HuH-7.5 (cell line): ENCODE results near the gene C5orf24.
"Not testable (repeated sequence)": the region's sequence is repeated elsewhere in the genome, so short reads cannot be mapped to it uniquely, and the experiment has no call there.

ENCODE experiments used
- DNase-seq: peaks from one replicate; pipeline ENCODE4 v3.0.0; 2011; ENCODE audit warnings: low spot score

Gene C5orf24

DNA sequence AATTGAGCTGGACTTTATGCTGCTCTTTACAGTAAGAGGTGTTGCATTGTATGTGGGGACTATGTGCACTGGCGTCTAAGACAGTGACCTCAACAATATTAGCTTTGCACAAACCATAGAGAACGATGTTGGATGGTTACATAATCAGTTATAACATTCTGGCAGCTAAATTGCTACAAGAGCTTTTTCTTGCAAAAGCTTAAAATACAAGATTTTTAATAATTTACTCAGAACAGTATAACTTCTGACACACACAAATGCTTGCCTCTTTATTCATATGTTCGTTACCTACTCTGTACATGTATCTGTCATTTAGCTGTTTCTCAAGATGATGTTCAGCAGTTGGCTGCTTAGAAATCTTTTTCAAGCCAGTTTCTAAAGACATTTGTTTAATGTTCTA lies 11.6 kb downstream of the C5orf24 start:
- no peak for DNase-seq

DNA sequence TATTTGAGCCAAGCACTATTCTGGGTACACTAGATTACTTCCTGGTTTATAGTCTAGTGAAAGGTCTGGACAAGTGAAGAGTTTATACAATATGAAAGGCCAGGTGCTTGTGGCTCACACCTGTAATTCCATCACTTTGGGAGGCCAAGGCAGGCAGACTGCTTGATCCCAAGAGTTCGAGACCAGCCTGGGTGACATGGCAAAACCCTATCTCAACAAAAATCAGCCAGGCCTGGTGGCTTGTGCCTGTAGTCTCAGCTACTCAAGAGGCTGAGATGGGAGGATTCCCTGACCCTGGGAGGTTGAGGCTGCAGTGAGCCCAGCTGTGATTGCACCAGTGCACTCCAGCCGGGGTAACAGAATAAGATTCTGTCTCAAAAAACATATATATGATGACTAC lies 18.9 kb downstream of the C5orf24 start:
- no peak for DNase-seq

DNA sequence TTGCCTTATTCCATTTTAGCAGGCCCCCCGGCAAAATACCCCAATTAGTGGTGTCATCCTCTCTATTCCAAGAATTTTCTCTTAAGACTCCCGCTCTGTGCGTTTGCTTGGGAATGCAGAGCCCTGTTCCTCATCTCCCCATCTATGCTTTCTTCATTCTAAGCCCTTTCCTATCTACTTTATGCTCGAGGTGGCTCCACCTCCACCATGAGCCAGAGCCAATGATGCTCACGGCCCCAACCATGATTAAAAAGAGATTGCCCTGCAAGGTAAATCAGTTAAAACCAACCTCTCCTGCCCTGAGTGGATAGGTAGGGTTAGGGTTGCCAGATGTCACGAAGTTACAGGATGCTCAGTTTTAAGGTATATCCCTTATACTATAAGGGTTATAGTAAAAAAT lies 27.7 kb downstream of the C5orf24 start:
- no peak for DNase-seq

DNA sequence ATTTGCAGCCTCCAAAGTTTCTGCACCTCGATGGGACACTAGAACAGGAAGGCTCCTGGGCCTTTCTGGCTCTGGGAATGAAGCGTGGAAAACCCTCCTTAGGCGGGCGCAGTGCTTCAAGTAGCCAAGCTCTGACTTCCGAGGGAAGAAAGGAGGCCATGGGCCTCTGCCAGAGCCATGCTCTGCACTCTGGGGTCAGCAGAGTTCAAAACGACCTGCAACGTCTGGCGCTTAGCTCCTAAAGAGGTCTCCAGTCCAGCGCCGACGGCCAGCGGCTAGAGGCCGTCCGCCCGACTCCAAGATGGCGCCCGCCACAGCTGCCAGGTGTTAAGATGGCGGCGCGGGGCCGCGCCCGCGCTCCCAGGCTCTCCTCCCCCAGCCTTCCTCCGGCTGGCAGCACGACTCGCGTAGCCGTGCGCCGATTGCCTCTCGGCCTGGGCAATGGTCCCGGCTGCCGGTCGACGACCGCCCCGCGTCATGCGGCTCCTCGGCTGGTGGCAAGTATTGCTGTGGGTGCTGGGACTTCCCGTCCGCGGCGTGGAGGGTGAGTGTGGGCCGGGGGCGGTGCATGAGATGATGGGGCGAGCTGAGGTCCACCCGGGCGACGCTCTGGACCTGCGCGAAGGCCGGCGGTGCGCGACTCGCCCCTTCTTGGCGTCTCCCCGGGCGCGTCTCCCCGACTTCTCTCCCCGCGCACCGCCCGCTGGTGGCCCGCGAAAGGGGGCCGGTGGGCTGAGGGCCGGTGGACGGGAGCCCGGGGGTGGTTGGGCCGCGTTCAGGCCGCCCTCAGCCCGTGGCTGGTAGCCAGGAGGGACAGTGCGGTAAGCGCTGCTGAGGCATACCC lies 28.4 kb downstream of the C5orf24 start, which contains the start of gene TXNDC15:
TXNDC15 (plus strand) TSS at position 385 of the 844 bp plus-strand sequence; CDS start at position 442, 57 bp downstream.
- peak; percentile 68 for DNase-seq

DNA sequence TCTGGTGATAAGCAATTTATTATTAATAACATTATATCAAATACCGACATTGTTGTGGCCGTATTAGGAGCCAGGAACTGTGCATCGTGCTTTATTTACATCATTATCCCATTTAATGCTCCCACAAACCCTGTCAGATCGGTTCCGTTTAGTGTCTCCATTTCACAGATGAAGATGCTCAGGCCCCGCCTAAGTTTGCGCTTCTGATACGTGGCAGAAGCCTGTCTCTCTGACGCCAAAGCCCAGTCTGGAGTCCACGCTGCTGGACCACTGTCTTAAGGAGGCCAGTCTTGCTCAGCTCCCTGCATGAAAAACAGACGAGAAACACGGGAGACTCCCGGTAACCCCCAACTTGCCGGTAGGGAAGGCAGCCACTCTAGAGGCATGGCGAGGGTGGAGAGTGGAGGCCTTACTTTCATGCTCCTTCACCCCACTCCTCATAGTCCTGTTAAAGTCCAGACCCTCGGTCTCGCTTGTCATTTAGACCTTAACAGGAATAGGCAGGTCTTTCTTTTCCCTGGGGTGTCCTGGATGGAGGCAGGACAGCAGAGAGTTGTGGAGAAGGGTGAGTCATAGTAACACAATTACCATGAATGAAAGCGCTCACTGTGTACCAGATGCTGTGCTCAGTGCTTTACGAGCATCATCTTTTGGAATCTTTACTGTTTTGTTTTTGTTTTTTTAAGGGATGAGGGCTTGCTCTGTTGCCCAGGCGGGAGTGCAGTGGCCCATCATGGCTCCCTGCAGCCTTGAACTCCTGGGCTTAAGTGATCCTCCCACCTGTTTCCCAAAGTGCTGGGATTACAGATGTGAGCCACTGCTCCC lies 29.3 kb downstream of the C5orf24 start:
- DNase-seq: peak; percentile 17

DNA sequence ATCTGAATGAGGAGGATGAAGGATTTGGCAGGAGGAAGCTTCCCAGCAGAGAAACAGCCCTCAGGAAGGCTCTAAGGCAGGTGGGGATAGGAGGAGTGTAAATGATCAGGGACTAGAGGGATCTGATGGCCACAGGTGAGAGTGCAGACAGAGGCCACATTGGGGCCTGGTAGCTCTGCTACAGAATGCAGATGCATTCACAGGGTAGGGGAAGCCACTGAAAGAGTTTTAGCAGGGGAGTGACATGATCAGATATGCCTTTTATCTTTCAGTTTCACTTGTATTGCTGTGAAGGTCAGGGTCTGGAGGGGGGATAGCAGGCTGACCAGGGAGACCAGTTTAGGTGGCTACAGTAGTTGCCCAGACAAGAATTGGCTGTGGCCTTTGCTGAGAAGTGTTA lies 31.4 kb downstream of the C5orf24 start:
- DNase-seq: no peak

DNA sequence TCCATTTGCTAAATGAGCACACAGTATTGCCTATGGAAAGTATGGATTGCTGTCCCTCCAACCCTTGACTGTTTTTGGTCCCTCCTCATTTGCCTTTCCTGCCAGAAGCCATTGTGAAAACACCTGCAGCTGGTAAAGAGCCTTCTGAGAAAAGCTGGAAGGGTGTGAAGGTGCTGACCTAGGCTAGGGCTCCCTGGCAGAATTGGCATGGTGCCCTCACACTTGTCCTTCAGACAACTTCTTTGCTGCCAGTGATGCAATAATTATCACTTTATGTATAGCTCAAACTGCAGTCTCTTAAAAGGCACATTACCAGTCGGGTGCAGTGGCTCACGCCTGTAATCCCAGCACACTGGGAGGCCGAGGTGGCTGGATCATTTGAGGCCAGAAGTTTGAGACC lies 32.6 kb downstream of the C5orf24 start:
- DNase-seq: no peak

DNA sequence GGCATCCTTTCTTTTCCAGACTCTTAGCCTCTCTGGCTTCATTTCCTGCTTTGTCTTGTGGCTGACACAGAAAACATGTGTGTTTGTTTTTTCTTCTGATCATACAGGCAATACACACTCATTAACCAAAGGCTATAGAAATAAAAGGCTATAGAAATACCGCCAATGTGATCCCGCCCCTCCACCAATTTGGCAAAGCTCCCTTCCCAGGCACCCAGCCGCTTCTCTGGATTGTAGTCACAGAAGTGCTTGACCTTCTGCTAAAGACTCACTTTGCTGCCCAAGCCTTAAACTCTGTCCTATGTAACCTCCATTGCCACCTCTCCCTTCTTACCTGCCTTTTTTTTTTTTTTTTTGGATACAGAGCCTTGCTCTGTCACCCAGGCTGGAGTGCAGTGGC lies 33.7 kb downstream of the C5orf24 start:
- no peak for DNase-seq

DNA sequence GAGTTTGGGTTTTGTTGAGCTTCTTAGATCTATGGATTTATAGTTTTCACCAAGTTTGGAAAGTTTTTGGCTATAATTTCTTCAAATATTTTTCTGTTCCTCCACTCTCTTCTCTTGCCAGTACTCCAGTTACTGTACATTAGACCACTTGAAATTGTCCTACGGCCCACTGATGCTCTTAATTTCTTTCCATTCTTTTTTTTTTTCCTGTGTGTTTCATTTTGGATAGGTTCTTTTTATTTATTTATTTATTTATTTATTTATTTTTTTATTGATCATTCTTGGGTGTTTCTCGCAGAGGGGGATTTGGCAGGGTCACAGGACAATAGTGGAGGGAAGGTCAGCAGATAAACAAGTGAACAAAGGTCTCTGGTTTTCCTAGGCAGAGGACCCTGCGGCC lies 35.2 kb downstream of the C5orf24 start:
- not testable (repeated sequence) for DNase-seq

DNA sequence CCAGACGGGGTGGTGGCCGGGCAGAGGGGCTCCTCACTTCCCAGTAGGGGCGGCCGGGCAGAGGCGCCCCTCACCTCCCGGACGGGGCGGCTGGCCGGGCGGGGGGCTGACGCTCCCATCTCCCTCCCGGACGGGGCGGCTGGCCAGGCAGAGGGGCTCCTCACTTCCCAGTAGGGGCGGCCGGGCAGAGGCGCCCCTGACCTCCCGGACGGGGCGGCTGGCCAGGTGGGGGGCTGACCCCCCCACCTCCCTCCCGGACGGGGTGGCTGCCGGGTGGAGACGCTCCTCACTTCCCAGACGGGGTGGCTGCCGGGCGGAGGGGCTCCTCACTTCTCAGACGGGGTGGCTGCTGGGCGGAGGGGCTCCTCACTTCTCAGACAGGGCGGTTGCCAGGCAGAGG lies 35.9 kb downstream of the C5orf24 start:
- not testable (repeated sequence) for DNase-seq

DNA sequence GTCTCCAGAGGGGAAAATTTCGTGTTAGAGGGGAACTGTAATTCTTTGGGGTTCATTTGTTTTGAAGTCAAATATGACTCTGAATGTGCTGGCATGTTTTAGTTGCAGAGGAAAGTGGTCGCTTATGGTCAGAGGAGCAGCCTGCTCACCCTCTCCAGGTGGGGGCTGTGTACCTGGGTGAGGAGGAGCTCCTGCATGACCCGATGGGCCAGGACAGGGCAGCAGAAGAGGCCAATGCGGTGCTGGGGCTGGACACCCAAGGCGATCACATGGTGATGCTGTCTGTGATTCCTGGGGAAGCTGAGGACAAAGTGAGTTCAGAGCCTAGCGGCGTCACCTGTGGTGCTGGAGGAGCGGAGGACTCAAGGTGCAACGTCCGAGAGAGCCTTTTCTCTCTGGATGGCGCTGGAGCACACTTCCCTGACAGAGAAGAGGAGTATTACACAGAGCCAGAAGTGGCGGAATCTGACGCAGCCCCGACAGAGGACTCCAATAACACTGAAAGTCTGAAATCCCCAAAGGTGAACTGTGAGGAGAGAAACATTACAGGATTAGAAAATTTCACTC lies 41.9 kb downstream of the C5orf24 start:
- DNase-seq: no peak

DNA sequence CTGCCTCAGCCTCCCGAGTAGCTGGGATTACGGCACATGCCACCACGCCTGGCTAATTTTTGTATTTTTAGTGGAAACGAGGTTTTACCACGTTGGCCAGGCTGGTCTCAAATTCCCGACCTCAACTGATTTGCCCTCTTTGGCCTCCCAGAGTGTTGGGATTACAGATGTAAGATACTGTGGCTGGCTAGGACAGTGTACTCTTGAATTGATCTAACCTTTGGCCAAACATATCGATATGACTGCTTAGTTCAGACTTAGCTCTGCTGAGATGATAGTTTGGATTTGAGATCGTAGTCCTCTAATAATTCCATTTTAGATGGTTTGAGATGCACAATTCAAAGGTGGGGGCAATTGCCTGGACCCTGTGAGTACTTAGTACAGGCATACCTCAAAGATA lies 43.6 kb downstream of the C5orf24 start:
- no peak for DNase-seq

DNA sequence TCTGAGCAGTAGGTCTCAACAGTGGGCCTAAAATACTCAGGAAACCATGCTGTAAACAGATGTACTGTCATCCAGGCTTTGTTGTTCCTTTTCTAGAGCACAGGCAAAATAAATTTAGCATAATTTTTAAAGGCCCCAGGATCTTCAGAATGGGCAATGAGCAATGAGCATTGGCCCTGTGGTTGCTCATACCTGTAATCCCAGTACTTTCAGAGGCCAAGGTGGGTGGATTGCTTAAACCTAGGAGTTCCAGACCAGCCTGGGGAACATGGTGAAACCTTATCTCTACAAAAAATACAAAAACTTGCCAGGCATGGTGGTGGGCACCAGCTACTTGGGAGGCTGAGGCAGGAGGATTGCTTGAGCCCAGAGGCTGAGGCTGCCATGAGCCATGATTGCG lies 45.7 kb downstream of the C5orf24 start:
- DNase-seq: no peak

DNA sequence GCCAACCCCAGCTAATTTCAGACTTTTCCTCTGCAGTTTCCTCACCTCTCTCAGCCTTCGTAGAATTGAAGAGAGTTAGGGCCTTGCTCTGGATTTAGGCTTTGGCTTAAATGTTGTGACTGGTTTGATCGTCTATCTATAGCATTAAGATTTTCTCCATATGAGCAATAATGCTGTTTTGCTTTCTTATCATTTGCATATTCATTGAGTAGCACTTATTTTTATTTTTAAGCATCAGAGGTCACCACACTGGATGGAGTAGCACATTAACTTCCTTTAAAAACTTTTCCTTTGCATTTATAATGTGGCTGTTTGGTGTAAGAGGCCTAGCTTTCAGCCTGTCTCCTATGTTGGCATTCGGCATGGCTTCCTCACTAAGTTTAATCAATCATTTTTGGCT lies 46.5 kb downstream of the C5orf24 start:
- no peak for DNase-seq

DNA sequence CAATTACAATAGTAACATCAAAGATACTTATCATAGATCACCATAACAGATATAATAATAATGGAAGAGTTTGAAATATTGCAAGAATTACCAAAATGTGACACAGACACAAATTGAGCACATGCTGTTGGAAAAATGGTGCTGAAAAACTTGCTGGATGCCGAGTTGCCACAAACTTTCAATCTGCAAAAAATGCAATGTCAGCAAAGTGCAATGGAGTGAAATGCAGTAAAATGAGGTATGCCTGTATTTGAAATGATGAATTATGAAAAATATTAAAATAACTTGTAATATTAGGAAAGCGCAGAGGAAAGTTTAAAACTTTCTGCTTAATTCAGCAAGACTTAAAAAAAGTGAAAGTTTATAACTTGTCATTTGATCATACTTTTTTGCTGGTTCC lies 47.2 kb downstream of the C5orf24 start:
- no peak for DNase-seq

DNA sequence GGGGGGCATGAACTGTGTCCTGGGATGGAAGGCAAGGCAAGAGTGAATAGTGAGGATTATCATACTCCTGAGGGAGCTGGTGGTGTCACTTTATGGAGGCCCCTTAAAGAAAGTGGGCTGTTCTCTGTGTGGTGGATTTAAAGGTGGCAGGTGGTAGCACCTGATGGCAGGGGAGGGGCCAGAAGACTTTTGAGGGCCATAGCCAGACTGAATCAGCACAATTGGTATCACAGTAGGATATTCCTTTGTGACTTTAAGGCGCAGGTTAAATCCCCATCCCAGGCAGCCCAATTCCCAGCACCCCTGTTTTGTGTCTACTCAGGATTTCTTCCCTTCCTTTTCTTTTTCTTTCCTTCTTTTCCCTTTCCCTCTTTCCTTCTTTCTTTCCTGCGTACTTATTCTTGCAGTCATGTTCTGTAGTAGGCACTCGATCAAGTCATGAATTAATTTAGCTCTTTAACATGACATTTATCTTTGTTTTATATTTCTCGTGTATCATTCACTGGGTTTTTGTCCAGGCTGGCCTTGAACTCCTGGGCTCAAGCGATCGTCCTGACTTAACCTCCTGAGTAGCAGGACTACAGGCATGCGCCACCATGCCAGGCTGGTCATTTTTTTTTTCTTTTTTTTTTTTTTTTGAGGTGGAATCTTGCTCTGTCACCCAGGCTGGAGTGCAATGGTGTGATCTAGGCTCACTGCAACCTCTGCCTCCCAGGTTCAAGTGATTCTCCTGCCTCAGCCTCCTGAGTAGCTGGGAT lies 48.2 kb downstream of the C5orf24 start:
- no peak for DNase-seq

DNA sequence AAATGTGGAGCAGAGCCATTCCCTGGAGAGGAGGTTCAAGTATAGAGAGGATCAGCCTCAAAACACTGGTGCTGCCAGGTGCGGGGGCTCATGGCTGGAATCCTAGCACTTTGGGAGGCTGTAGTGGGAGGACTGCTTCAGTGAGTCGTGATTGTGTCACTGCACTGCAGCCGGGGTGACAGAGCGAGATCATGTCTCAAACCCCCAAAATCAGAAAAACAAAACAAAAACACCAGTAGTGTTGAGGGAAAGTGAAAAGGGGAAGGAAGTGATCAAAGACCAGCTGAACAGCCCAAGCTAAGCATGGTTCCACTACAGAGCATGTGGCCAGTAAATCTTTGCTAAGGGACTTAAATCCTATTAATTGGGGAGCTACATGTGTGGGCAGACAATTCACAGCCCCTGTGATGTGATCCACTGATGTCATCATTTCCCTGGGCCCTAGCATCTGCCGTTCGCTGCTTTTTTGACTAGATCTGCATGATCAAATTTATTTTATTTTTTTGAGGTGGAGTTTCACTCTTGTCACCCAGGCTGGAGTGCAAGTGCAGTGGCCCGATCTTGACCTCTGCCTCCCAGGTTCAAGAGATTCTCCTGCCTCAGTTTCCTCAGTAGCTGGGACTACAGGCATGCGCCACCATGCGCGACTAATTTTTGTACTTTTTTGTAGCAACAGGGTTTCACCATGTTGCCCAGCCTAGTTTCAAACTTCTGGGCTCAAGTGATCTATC lies 56.5 kb downstream of the C5orf24 start:
- DNase-seq: no peak

DNA sequence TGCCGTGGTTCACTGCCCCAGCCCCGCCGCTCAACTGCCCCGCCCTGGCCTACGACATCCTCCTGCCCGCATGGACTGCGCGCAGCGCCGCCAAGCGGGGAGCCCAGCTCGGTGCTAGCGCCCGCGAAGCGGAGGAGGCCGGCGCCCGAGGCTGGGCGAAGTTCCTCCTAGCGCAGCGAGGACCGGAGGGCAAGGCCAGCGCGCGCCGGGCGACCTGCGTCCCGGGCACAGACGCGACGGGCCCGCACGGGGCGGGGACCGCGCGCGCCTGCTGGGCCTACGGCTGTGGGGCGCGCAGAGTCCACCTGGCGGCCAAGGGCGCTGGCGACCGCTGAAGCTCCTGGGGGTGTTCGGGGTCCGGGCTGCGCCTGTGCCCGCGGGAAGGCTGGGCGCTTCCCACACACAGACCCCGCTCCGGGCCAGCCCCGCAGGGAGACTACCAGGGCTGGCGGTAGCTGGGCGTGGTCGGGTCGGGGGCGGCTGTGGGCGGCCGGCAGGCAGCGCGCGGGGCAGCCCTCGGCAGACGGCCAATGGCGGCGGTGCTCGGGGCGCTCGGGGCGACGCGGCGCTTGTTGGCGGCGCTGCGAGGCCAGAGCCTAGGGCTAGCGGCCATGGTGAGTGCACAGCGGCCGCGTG lies 59.0 kb downstream of the C5orf24 start, which contains the start of gene PCBD2:
PCBD2 (plus strand) TSS at position 522 of the 636 bp plus-strand sequence; CDS start at position 531, 9 bp downstream.
- peak; percentile 73 for DNase-seq

DNA sequence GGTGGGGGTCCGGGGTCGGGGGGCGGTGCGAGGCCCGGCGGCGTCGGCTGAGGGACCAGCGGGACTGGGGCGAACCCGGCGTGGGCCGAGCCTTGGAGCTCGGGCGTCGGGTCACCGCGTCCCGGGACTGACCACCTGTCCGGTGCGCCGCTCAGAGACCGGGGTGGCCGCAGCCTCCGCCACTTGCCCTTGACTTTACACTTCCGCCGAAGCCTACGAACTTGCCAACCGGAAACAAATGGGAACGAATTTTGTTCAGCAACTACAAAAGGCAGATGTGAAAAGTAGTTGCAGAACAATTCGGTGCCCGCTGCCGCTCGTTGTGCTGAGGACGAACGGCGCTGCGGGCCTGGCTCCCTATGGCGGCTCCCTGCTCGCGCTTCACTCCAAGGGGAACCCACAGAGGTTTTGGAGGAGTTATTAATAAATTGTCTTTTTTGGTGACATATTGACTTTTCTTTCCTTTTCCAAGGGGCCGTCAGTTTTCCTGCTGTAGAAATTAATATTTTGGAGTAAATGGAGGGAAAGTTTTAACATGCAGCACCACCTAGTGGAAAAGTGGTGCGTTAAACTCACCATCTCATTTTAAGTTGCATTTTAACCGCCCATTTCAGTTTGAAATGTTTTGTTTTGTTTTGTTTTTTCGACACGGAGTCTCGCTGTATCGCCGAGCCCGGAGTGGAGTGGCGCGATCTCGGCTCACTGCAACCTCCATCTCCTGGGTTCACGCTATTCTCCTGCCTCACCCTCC lies 59.7 kb downstream of the C5orf24 start:
- peak; percentile 32 for DNase-seq

DNA sequence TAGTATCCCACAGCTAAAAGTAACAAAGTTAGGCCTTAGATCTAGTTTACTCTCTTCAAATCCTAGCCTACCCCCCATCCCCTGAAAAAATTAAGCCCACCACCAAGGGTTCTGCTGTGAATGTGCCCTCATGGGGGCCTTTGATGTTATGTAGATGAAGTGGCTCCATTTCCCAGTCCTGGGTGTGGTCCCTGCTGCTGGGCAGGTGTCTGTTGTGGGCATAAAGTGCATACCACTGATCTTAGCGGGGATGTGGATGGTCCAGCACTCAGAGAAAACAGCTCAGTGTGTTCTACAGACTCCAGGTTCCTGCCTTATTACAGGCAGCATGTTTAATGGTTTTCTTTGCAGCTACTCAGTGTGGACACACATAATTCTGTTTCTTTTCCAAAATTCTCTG lies 61.0 kb downstream of the C5orf24 start:
- DNase-seq: no peak
